ENCODE results near the gene TAS2R8.

The TAS2R8 gene, protein sequence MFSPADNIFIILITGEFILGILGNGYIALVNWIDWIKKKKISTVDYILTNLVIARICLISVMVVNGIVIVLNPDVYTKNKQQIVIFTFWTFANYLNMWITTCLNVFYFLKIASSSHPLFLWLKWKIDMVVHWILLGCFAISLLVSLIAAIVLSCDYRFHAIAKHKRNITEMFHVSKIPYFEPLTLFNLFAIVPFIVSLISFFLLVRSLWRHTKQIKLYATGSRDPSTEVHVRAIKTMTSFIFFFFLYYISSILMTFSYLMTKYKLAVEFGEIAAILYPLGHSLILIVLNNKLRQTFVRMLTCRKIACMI

DNA sequence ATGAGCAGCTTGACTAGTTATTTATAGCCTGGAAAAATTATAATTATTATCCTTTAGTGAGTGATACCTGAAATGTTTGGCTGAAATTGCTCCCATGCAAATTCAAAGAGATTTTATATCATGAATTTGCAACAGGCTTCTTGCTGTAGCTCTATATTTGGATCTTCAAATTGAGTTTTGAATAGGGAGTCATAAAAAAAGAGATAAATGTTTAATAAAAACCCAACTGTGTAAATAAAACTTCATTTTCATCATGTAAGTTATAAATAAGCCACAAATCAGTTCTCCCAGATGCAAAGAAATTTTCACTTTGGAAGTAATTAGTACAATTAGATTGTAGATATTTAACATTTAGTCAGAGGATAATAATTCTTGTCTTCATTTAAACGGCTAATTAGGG lies at the start of gene TAS2R8:
TSS of gene TAS2R8 (minus strand) at position 101 of the 400 bp plus-strand sequence. CDS start 306 bp downstream, outside the sequence.
- Histone ChIP-seq H3K36me3 (no peaks in the 10 kb centered on the region), H3K9me3 (ENCODE audit: severe bottlenecking) (no peaks in the 10 kb centered on the region), H3K4me3 (ENCODE audit: low read depth, low read length) (no peak within 1 kb of the TSS), H3K27ac (no peak within 1 kb of the TSS), H3K27me3 (ENCODE audit: insufficient read depth, low read depth, severe bottlenecking) (no peaks in the 10 kb centered on the region)
- DNase-seq, result no peak
- TF ChIP-seq, protein P1, sequence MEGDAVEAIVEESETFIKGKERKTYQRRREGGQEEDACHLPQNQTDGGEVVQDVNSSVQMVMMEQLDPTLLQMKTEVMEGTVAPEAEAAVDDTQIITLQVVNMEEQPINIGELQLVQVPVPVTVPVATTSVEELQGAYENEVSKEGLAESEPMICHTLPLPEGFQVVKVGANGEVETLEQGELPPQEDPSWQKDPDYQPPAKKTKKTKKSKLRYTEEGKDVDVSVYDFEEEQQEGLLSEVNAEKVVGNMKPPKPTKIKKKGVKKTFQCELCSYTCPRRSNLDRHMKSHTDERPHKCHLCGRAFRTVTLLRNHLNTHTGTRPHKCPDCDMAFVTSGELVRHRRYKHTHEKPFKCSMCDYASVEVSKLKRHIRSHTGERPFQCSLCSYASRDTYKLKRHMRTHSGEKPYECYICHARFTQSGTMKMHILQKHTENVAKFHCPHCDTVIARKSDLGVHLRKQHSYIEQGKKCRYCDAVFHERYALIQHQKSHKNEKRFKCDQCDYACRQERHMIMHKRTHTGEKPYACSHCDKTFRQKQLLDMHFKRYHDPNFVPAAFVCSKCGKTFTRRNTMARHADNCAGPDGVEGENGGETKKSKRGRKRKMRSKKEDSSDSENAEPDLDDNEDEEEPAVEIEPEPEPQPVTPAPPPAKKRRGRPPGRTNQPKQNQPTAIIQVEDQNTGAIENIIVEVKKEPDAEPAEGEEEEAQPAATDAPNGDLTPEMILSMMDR (IDR thresholded peaks at IDR 0.05; ENCODE audit: low read depth, low read length), result no peak

DNA sequence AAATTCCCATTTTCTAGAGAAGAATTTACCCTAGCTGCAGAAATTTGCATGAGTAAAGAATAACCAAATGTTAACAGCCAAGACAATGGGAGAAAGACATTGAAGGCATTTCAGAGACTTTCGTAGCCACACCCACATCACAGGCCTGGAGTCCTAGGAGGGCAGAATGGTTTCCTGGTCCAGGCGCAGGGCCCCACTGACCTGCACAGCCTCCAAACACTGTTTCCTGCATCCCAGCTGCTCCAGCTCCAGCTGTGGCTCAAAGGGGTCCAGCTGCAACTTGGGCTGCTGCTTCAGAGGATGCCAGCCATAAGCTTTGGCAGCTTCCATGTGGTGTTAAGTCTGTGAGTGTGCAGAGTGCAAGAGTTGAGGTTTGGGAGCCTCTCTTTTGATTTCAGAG lies 48.7 kb upstream of the TAS2R8 start:
- Histone ChIP-seq H3K9me3 (ENCODE audit: severe bottlenecking) (peaks cover 8% of the 10 kb centered on the region), H3K27ac (no peak overlapping the region), H3K27me3 (ENCODE audit: insufficient read depth, low read depth, severe bottlenecking) (no peaks in the 10 kb centered on the region), H3K4me3 (ENCODE audit: low read depth, low read length) (no peak overlapping the region), H3K36me3 (no peaks in the 10 kb centered on the region)
- no peak for DNase-seq
- TF ChIP-seq, protein P1 (IDR thresholded peaks at IDR 0.05; ENCODE audit: low read depth, low read length), result no peak

DNA sequence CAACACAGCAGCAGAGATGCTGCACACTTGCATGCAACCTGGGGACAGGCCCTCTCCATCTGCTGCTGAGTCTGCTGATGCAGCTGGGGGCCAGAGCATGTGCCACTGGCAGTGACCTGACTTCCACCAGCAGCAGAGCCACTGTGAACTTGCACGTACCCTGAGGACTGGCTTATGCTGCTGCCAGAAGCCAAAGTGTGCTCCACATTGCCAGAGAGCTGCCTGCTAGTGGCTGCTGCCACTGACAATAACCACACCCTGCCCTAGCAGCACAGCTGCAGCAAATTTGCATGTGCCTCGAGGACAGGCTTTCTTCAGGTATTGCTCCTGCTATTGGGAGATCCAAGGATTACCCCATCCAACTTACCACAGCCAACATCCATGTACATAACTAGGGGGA lies 46.7 kb upstream of the TAS2R8 start:
- Histone ChIP-seq H3K9me3 (ENCODE audit: severe bottlenecking) (peaks cover 8% of the 10 kb centered on the region), H3K27ac (no peak overlapping the region), H3K4me3 (ENCODE audit: low read depth, low read length) (no peak overlapping the region), H3K36me3 (no peaks in the 10 kb centered on the region), H3K27me3 (ENCODE audit: insufficient read depth, low read depth, severe bottlenecking) (no peaks in the 10 kb centered on the region)
- TF ChIP-seq, protein P1 (IDR thresholded peaks at IDR 0.05; ENCODE audit: low read depth, low read length), result no peak
- DNase-seq, result no peak

DNA sequence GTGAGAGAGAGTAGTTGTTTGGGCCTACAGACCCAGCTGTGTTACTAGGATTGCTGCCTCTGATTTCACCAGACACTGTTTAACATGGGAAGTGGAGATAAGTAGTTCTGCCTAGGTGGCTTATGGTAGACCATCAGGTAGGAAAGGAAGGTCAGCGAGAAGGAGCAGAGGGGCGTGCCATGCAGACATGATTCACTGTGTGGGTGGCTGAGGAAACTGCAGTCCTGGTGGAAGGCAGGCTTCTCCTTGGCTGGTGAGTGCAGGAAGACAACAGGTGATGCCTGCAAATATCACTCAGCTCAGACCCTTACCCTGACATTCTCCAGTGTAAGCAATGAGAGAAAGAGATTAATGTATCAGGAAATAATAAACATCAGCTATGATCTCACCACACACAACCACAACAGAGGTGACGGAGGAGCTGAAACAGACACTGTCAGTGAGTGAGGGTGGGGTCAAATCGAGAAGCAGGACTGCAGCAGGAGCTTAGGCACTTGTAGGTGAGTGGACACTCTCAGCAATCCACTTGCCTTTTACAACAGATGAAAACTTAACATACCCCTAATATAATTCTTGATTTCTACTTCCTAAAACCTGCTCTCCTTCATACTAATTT lies 44.3 kb upstream of the TAS2R8 start:
- no peaks in the 10 kb centered on the region; the same call in 1 of the 2 replicates for H3K36me3 ChIP-seq
- DNase-seq, result no peak
- TF ChIP-seq, protein P1 (IDR thresholded peaks at IDR 0.05; ENCODE audit: low read depth, low read length), result no peak
- H3K27ac ChIP-seq, result no peak overlapping the region
- H3K9me3 ChIP-seq (ENCODE audit: severe bottlenecking), result peaks cover 2% of the 10 kb centered on the region
- no peaks in the 10 kb centered on the region for H3K27me3 ChIP-seq (ENCODE audit: insufficient read depth, low read depth, severe bottlenecking)
- no peak overlapping the region for H3K4me3 ChIP-seq (ENCODE audit: low read depth, low read length)

DNA sequence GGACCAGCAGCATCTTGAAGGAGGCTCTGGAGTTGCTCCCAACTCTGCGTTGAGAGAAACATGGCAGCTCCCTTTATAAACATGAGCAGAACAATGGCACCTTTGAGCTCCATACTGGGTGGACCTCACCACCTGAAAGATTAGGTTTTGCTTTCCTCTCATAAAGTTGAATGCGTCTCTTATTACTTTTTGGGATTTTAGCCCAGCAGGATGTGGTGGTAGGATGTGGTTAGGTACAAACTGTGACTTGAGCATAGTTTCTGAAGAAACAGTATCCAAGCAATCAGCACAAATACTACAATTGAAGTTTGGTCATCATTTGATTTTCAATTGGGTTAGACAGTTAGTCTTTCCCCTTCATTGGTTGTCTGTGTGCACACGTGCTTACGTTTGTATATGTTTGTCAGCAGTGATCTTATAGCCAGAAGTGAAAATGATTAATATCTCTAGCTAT lies 42.4 kb upstream of the TAS2R8 start, which contains the start of gene PRR4:
TSS of gene PRR4 (minus strand) at position 51 of the 454 bp plus-strand sequence. CDS start at position 13, 38 bp downstream.
- no peak for DNase-seq
- no peaks in the 10 kb centered on the region for H3K27me3 ChIP-seq (ENCODE audit: insufficient read depth, low read depth, severe bottlenecking)
- H3K9me3 ChIP-seq (ENCODE audit: severe bottlenecking), result no peaks in the 10 kb centered on the region
- no peaks in the 10 kb centered on the region; the same call in 1 of the 2 replicates for H3K36me3 ChIP-seq
- no peak within 1 kb of the TSS for H3K27ac ChIP-seq
- H3K4me3 ChIP-seq (ENCODE audit: low read depth, low read length), result no peak within 1 kb of the TSS
- TF ChIP-seq, protein P1 (IDR thresholded peaks at IDR 0.05; ENCODE audit: low read depth, low read length), result no peak
